Measurements from ENCODE around the gene LRRC36. TPM values are rescaled to one million over a fixed set of nuclear protein-coding genes. Genes with fewer than 3 reads are reported as not detected.
A peak's percentile ranks its signal among the peaks of the same experiment; 100 is the strongest.

Gene LRRC36
- total and polyA plus RNA-seq, 2 of the 13 experiments (the other 11 are each of a cell fraction or from before 2014, with no cell fraction given), result 0.12 to 0.15 TPM

- TF ChIP-seq THRA (CRISPR knock-in tag; IDR thresholded peaks at IDR 0.05; ENCODE audit: borderline replicate concordance), result peak; percentile 76
- peak; percentile 26; the same call in 1 of the 2 replicates for TF ChIP-seq HOXA3 (CRISPR knock-in tag; IDR thresholded peaks at IDR 0.05)
- no peak for TF ChIP-seq CEBPZ (IDR thresholded peaks at IDR 0.05; ENCODE audit: low read length)
- no peak for TF ChIP-seq PITX1 (CRISPR knock-in tag; IDR thresholded peaks at IDR 0.05)
- TF ChIP-seq GLI4 (CRISPR knock-in tag; IDR thresholded peaks at IDR 0.05; ENCODE audit: borderline replicate concordance), result no peak
- peak; percentile 74 for TF ChIP-seq PHF5A (CRISPR knock-in tag; IDR thresholded peaks at IDR 0.05; ENCODE audit: low read depth, unreplicated experiment)
- TF ChIP-seq, protein P1, sequence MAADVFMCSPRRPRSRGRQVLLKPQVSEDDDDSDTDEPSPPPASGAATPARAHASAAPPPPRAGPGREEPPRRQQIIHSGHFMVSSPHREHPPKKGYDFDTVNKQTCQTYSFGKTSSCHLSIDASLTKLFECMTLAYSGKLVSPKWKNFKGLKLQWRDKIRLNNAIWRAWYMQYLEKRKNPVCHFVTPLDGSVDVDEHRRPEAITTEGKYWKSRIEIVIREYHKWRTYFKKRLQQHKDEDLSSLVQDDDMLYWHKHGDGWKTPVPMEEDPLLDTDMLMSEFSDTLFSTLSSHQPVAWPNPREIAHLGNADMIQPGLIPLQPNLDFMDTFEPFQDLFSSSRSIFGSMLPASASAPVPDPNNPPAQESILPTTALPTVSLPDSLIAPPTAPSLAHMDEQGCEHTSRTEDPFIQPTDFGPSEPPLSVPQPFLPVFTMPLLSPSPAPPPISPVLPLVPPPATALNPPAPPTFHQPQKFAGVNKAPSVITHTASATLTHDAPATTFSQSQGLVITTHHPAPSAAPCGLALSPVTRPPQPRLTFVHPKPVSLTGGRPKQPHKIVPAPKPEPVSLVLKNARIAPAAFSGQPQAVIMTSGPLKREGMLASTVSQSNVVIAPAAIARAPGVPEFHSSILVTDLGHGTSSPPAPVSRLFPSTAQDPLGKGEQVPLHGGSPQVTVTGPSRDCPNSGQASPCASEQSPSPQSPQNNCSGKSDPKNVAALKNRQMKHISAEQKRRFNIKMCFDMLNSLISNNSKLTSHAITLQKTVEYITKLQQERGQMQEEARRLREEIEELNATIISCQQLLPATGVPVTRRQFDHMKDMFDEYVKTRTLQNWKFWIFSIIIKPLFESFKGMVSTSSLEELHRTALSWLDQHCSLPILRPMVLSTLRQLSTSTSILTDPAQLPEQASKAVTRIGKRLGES (CRISPR knock-in tag; IDR thresholded peaks at IDR 0.05; ENCODE audit: borderline replicate concordance), result no peak
- 0 out of 2 replicates have a peak, but pooled peaks have one; percentile 57 for TF ChIP-seq REPIN1 (CRISPR knock-in tag; IDR thresholded peaks at IDR 0.05; ENCODE audit: borderline replicate concordance, low read depth)
- no peak for TF ChIP-seq ZNF772 (CRISPR knock-in tag; IDR thresholded peaks at IDR 0.05)
- TF ChIP-seq, protein P2, sequence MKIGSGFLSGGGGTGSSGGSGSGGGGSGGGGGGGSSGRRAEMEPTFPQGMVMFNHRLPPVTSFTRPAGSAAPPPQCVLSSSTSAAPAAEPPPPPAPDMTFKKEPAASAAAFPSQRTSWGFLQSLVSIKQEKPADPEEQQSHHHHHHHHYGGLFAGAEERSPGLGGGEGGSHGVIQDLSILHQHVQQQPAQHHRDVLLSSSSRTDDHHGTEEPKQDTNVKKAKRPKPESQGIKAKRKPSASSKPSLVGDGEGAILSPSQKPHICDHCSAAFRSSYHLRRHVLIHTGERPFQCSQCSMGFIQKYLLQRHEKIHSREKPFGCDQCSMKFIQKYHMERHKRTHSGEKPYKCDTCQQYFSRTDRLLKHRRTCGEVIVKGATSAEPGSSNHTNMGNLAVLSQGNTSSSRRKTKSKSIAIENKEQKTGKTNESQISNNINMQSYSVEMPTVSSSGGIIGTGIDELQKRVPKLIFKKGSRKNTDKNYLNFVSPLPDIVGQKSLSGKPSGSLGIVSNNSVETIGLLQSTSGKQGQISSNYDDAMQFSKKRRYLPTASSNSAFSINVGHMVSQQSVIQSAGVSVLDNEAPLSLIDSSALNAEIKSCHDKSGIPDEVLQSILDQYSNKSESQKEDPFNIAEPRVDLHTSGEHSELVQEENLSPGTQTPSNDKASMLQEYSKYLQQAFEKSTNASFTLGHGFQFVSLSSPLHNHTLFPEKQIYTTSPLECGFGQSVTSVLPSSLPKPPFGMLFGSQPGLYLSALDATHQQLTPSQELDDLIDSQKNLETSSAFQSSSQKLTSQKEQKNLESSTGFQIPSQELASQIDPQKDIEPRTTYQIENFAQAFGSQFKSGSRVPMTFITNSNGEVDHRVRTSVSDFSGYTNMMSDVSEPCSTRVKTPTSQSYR (CRISPR knock-in tag; IDR thresholded peaks at IDR 0.05; ENCODE audit: borderline replicate concordance), result no peak
- TF ChIP-seq GZF1 (CRISPR knock-in tag; IDR thresholded peaks at IDR 0.05), result no peak
- TF ChIP-seq, protein P3, sequence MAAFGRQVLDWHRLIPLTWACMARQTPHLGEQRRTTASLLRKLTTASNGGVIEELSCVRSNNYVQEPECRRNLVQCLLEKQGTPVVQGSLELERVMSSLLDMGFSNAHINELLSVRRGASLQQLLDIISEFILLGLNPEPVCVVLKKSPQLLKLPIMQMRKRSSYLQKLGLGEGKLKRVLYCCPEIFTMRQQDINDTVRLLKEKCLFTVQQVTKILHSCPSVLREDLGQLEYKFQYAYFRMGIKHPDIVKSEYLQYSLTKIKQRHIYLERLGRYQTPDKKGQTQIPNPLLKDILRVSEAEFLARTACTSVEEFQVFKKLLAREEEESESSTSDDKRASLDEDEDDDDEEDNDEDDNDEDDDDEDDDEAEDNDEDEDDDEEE (CRISPR knock-in tag; IDR thresholded peaks at IDR 0.05), result 0 out of 2 replicates have a peak, but pooled peaks have one; percentile 84
- no peak for TF ChIP-seq RARG (CRISPR knock-in tag; IDR thresholded peaks at IDR 0.05; ENCODE audit: low read depth)
- TF ChIP-seq YEATS4 (CRISPR knock-in tag; IDR thresholded peaks at IDR 0.05; ENCODE audit: borderline replicate concordance), result no peak
- TF ChIP-seq NFATC3 (CRISPR knock-in tag; IDR thresholded peaks at IDR 0.05), result peak; percentile 43; the same call in 1 of the 2 replicates
- no peak for TF ChIP-seq SUZ12 (IDR thresholded peaks at IDR 0.05; ENCODE audit: low read depth, low read length)
These were observed 101.6 kb downstream of the LRRC36 start (continued) for GRCh38 chr16:67428146-67428731.
